GM10266 (cell line): ENCODE data around the gene PPIL3.

Experiments used
- DNase-seq: peaks from one replicate; pipeline ENCODE4 v3.0.0; 2012; ENCODE audit errors: extremely low spot score
- CTCF ChIP-seq: IDR thresholded peaks from 2 replicates; pipeline ENCODE4 v1.5.1; 2012; ENCODE audit warnings: mild to moderate bottlenecking, low read depth; ENCODE audit not compliant: control insufficient read depth, insufficient read depth; ENCODE audit errors: missing control alignments

PPIL3 gene

GRCh38 chr2:200888704-200889625 lies at the start of gene PPIL3, which contains the start of gene NIF3L1:
Gene PPIL3 (minus strand): TSS chr2:200889077. CDS start chr2:200887615, 1,462 bp downstream.
Gene NIF3L1 (plus strand): TSS chr2:200889371. CDS start chr2:200891944, 2,573 bp downstream.
- DNase-seq: peak; percentile 85
- no peak for TF ChIP-seq CTCF

- no peak for DNase-seq
- TF ChIP-seq CTCF: no peak
Measured at GRCh38 chr2:200930947-200931626, 42.2 kb upstream of the PPIL3 start.

GRCh38 chr2:200929334-200930249 lies 40.7 kb upstream of the PPIL3 start:
- no peak for DNase-seq
- TF ChIP-seq CTCF: no peak

- TF ChIP-seq CTCF: no peak
- no peak for DNase-seq
Measured at GRCh38 chr2:200922439-200922838, 33.6 kb upstream of the PPIL3 start.

GRCh38 chr2:200913654-200914053 lies 24.8 kb upstream of the PPIL3 start:
- DNase-seq: no peak
- no peak for TF ChIP-seq CTCF

GRCh38 chr2:200909958-200910357 lies 21.1 kb upstream of the PPIL3 start:
- no peak for TF ChIP-seq CTCF
- DNase-seq: no peak
